Endodermal cell (in vitro differentiated cells): ENCODE results near the gene ZNF705A. TPM values are rescaled to one million over a fixed set of nuclear protein-coding genes. Genes with fewer than 3 reads are reported as not detected.
"Not testable (repeated sequence)": the region's sequence is repeated elsewhere in the genome, so short reads cannot be mapped to it uniquely, and the experiment has no call there.

Experiments used
- DNase-seq: peaks from one replicate; pipeline ENCODE4 v3.0.0-alpha.2; 2017
- H3K27ac ChIP-seq: 2 replicates; pipeline ENCODE4 v1.5.1; 2013; ENCODE audit warnings: mild to moderate bottlenecking, low read depth, low read length, moderate library complexity
- H3K27me3 ChIP-seq: 2 replicates; pipeline ENCODE4 v1.6.1; 2013; ENCODE audit warnings: mild to moderate bottlenecking, low read length, moderate library complexity; ENCODE audit not compliant: insufficient read depth, control insufficient read depth, poor library complexity, severe bottlenecking
- H3K36me3 ChIP-seq: 2 replicates; pipeline ENCODE4 v1.7.0; 2013; ENCODE audit warnings: mild to moderate bottlenecking, low read length, moderate library complexity; ENCODE audit not compliant: control insufficient read depth, insufficient read depth
- H3K4me1 ChIP-seq: one replicate; pipeline ENCODE4 v1.7.0; 2013; ENCODE audit warnings: low read length; ENCODE audit not compliant: control insufficient read depth, insufficient read depth
- H3K4me3 ChIP-seq: 2 replicates; pipeline ENCODE4 v1.5.1; 2013; ENCODE audit warnings: mild to moderate bottlenecking, low read length, moderate library complexity
- H3K9ac ChIP-seq: 2 replicates; pipeline ENCODE4 v1.6.1; 2013; ENCODE audit warnings: mild to moderate bottlenecking, low read length, moderate library complexity; ENCODE audit not compliant: poor library complexity, severe bottlenecking; ENCODE audit errors: extremely low read depth
- H3K9me3 ChIP-seq: 2 replicates; pipeline ENCODE4 v1.6.1; 2013; ENCODE audit warnings: mild to moderate bottlenecking, low read length, moderate library complexity; ENCODE audit not compliant: control insufficient read depth
- H3K27ac Mint-ChIP-seq: 2 replicates; pipeline ENCODE4 v1.8.0; 2020; ENCODE audit warnings: mixed read lengths
- H3K27me3 Mint-ChIP-seq: 2 replicates; pipeline ENCODE4 v1.8.0; 2021; ENCODE audit warnings: mild to moderate bottlenecking, mixed read lengths; ENCODE audit not compliant: insufficient read depth
- H3K36me3 Mint-ChIP-seq: 2 replicates; pipeline ENCODE4 v1.8.0; 2020; ENCODE audit warnings: low read depth, mixed read lengths
- H3K4me1 Mint-ChIP-seq: 2 replicates; pipeline ENCODE4 v1.8.0; 2020; ENCODE audit warnings: mixed read lengths
- H3K4me3 Mint-ChIP-seq: 2 replicates; pipeline ENCODE4 v1.8.0; 2020; ENCODE audit warnings: mild to moderate bottlenecking, moderate library complexity, mixed read lengths
- H3K9me3 Mint-ChIP-seq: 2 replicates; pipeline ENCODE4 v1.8.0; 2020; ENCODE audit warnings: mild to moderate bottlenecking, mixed read lengths
- WGBS, 2 experiments: methylation state at CpG; one replicate each; pipeline versions ENCODE4 v1.1.5 to v1.1.7; 2013; ENCODE audit warnings: missing lambda C conversion rate in 2 of 2, mixed read lengths in 1 of 2; ENCODE audit not compliant: insufficient coverage in 1 of 2, insufficient read length in 1 of 2; 5-methylcytosine and 5-hydroxymethylcytosine counted together
- total RNA-seq, 2 donors: library from RNA; stranded (reverse); fragmentation: NEBNext Ultra II Directional in 1 of 2; extraction: Animal tissue kit (Norgen Biotek cat#: 25700) in 1 of 2; gene quantifications; 2 replicates in 1 of 2; 3 replicates in 1 of 2; pipeline ENCODE4 v1.2.1, GENCODE V29; 2021
- TF ChIP-seq, protein P1 (sequence below): fragments of 200-600 bp; sonication (generic); conservative IDR thresholded peaks from 2 replicates; pipeline ENCODE4 v1.5.0; 2021; ENCODE audit warnings: antibody characterized with exemption, mild to moderate bottlenecking

The ZNF705A gene
- total RNA-seq, 2 donors from 2014 or later: not detected

DNA sequence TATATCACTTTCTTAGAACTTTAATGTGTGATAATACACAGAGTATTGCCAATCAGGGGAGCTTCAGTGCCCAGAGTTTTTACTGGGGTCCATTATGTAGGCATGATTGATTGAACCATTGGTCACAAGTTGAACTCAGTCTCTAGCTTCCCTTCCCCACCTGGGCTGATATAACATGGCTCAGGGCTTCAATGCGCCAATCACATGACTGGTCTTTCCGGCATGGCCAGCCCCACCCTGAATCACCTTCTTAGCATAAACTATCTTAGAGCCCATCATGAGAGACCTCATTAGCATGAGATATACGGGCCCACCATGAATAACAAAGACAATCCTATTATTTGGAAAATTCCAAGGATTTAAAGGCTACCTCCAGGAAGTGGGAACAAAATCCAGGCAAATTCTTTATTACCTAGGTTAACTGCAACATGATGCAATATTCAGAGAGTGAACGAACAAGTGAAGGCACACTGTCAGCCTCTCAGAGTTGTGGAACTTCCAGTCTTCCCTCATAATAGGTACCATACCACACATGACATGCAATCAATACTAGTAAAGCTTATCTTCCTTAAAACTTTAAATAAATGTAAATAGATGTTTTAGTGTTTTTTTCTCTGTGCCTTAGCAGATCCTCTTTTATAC is 36.6 kb upstream of the ZNF705A start:
- Mint-ChIP-seq H3K36me3 (no peaks in the 10 kb centered on the region), H3K27ac (no peak overlapping the region), H3K4me3 (no peak overlapping the region), H3K27me3 (no peaks in the 10 kb centered on the region), H3K4me1 (no peaks in the 10 kb centered on the region), H3K9me3 (no peaks in the 10 kb centered on the region)
- TF ChIP-seq, protein P1, sequence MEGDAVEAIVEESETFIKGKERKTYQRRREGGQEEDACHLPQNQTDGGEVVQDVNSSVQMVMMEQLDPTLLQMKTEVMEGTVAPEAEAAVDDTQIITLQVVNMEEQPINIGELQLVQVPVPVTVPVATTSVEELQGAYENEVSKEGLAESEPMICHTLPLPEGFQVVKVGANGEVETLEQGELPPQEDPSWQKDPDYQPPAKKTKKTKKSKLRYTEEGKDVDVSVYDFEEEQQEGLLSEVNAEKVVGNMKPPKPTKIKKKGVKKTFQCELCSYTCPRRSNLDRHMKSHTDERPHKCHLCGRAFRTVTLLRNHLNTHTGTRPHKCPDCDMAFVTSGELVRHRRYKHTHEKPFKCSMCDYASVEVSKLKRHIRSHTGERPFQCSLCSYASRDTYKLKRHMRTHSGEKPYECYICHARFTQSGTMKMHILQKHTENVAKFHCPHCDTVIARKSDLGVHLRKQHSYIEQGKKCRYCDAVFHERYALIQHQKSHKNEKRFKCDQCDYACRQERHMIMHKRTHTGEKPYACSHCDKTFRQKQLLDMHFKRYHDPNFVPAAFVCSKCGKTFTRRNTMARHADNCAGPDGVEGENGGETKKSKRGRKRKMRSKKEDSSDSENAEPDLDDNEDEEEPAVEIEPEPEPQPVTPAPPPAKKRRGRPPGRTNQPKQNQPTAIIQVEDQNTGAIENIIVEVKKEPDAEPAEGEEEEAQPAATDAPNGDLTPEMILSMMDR: no peak
- Histone ChIP-seq H3K9ac (no peak overlapping the region), H3K9me3 (no peaks in the 10 kb centered on the region), H3K4me1 (no peaks in the 10 kb centered on the region), H3K27me3 (no peaks in the 10 kb centered on the region), H3K4me3 (no peak overlapping the region), H3K36me3 (no peaks in the 10 kb centered on the region), H3K27ac (no peak overlapping the region)
- 90 to 96% methylated on average over 4 of the region's 4 CpGs for WGBS, 2 experiments
- no peak for DNase-seq

DNA sequence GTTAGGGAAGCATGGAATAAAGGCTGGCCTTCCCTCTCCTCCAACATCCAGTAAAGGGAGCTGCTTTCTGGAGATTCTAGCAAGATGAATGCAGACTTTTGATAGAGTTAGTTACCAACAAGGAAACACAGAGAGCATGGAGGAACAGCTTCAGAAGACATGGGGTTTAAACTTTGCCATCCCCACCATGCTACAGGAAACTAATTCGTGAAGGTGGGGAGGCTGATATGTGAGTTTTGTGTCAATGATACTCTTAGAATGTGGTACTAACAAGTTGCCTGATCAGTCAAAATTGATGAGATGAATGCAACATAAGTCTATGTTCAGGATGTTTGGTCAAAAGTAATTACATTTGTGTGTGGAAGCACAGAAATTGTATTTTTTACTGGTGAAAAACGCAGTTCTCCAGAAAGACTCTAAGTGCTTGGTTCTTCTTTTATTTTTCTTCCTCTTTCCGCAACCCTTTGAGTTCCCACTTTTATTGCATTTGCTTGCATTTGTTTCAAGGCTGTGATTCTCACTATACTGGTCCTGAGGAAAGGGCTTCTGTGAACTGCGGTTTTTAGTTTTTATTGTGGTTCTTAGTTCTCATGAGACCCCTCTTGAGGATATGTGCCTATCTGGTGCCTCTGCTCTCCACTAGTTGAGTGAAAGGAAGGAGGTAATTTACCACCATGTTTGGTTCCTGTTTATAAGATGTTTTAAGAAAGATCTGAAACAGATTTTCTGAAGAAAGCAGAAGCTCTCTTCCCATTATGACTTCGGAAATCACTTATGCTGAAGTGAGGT is 33.5 kb upstream of the ZNF705A start, which contains the start of gene CLEC4A:
CLEC4A (plus strand) TSS at position 494 of the 789 bp plus-strand sequence; CDS start at position 756, 262 bp downstream.
- Histone ChIP-seq H3K27ac (no peak within 1 kb of the TSS), H3K36me3 (no peaks in the 10 kb centered on the region), H3K9me3 (no peaks in the 10 kb centered on the region), H3K4me1 (no peaks in the 10 kb centered on the region), H3K27me3 (no peaks in the 10 kb centered on the region), H3K9ac (no peak within 1 kb of the TSS), H3K4me3 (no peak within 1 kb of the TSS)
- TF ChIP-seq, protein P1: no peak
- Mint-ChIP-seq H3K4me3 (no peak within 1 kb of the TSS), H3K27ac (no peak within 1 kb of the TSS), H3K36me3 (no peaks in the 10 kb centered on the region), H3K4me1 (no peaks in the 10 kb centered on the region), H3K9me3 (no peaks in the 10 kb centered on the region), H3K27me3 (no peaks in the 10 kb centered on the region)
- 92% methylated on average over 4 to 5 of the region's 5 CpGs for WGBS, 2 experiments
- no peak for DNase-seq

DNA sequence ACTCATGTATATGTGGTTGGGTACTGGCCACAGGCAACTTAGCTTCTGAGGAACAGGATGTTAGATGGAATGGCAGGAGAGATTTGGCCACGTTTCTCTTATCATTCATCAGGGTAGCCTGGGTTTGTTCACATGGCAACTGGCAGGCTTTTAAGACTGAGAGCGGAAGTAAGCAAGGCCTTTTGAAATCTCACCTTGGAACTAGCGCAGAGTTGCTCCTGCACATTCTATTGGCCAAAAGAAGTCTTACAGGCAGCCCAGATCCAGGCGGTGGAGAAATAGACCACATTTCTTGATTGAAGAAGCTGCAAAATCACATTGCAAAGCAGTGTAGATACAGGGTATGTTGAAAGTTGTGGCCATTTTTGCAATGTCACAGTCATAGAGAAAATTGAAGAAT is 29.7 kb upstream of the ZNF705A start:
- Histone ChIP-seq H3K9me3 (no peaks in the 10 kb centered on the region), H3K27me3 (no peaks in the 10 kb centered on the region), H3K4me1 (no peaks in the 10 kb centered on the region), H3K9ac (no peak overlapping the region), H3K36me3 (no peaks in the 10 kb centered on the region), H3K4me3 (no peak overlapping the region), H3K27ac (no peak overlapping the region)
- no peaks in the 10 kb centered on the region for H3K4me1 Mint-ChIP-seq
- H3K36me3 Mint-ChIP-seq: no peaks in the 10 kb centered on the region
- 92 to 94% methylated on average over 4 of the region's 4 CpGs for WGBS, 2 experiments
- no peak overlapping the region for H3K4me3 Mint-ChIP-seq
- TF ChIP-seq, protein P1: no peak
- H3K9me3 Mint-ChIP-seq: no peaks in the 10 kb centered on the region
- H3K27ac Mint-ChIP-seq: no peak overlapping the region
- H3K27me3 Mint-ChIP-seq: no peaks in the 10 kb centered on the region
- DNase-seq: no peak

DNA sequence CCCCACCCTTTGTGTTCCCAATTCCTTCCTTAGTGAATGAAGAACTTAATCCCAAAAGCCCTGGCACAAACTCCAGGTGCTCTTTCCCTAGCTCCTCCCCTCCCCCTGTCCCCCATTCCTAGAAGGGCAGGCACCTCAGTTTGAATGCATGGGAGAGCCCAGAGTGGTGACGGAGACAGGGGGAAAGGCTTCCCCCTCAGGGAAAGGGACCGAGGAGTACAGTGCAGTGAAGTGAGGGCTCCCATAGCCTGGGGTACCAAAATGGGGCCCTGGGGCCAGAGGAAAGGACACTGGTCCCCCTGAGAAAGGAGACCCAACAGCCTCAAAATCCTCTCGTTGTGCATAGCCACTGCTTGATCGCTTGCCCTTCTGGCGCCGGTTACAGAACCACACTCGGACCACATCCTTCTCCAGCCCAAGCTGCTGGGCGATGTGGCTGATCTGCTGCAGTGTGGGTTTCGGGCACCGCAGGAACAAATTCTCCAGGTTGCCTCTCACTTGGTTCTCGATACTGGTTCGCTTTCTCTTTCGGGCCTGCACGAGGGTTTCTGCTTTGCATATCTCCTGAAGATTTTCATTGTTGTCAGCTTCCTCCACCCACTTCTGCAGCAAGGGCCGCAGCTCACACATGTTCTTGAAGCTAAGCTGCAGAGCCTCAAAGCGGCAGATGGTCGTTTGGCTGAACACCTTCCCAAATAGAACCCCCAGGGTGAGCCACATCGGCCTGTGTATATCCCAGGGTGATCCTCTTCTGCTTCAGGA is 23.0 kb upstream of the ZNF705A start:
- not testable (repeated sequence) for H3K27ac Mint-ChIP-seq, H3K4me3 Mint-ChIP-seq, H3K9ac ChIP-seq, H3K4me1 ChIP-seq, H3K36me3 ChIP-seq, H3K9me3 Mint-ChIP-seq, H3K27me3 Mint-ChIP-seq, H3K27me3 ChIP-seq, H3K27ac ChIP-seq, H3K4me3 ChIP-seq, H3K9me3 ChIP-seq, H3K4me1 Mint-ChIP-seq, DNase-seq, H3K36me3 Mint-ChIP-seq
- 81 to 93% methylated on average over 4 to 15 of the region's 18 CpGs for WGBS, 2 experiments
